KMS-11 (cell line): ENCODE measurements around the gene ESPL1.

ENCODE experiments used
- H2AFZ ChIP-seq: fragments of 200-600 bp; sonication (generic); 2 replicates; pipeline ENCODE4 v1.6.1; 2016; ENCODE audit warnings: antibody characterized with exemption, mixed run types, low read depth
- H3K27ac ChIP-seq: fragments of 200-600 bp; sonication (generic); 2 replicates; pipeline ENCODE4 v1.6.1; 2016; ENCODE audit warnings: mild to moderate bottlenecking, mixed run types
- H3K27me3 ChIP-seq: fragments of 200-600 bp; sonication (generic); 2 replicates; pipeline ENCODE4 v1.6.1; 2017; ENCODE audit warnings: mild to moderate bottlenecking, low read depth, mixed run types, moderate library complexity; ENCODE audit not compliant: insufficient read depth
- H3K36me3 ChIP-seq: fragments of 200-600 bp; sonication (generic); 2 replicates; pipeline ENCODE4 v1.6.1; 2017; ENCODE audit warnings: mild to moderate bottlenecking, mixed run types; ENCODE audit not compliant: insufficient read depth
- H3K4me1 ChIP-seq: fragments of 200-600 bp; sonication (generic); 2 replicates; pipeline ENCODE4 v1.6.1; 2016; ENCODE audit warnings: mild to moderate bottlenecking, low read depth, mixed run types; ENCODE audit not compliant: poor library complexity, severe bottlenecking
- H3K4me2 ChIP-seq: fragments of 200-600 bp; sonication (generic); 2 replicates; pipeline ENCODE4 v1.7.0; 2016; ENCODE audit warnings: mild to moderate bottlenecking, mixed run types
- H3K4me3 ChIP-seq: fragments of 200-600 bp; sonication (generic); IDR thresholded peaks from 2 replicates; pipeline ENCODE4 v1.6.1; 2017; ENCODE audit warnings: low read depth, low read length, mixed read lengths; ENCODE audit not compliant: insufficient read depth
- H3K79me2 ChIP-seq: fragments of 200-600 bp; sonication (generic); 2 replicates; pipeline ENCODE4 v1.6.1; 2016; ENCODE audit warnings: low read depth, mixed run types; ENCODE audit not compliant: insufficient read depth
- H3K9ac ChIP-seq: fragments of 200-600 bp; sonication (generic); 2 replicates; pipeline ENCODE4 v1.6.1; 2016; ENCODE audit warnings: mild to moderate bottlenecking, mixed run types
- H4K20me1 ChIP-seq: fragments of 200-600 bp; sonication (generic); 2 replicates; pipeline ENCODE4 v1.6.1; 2016; ENCODE audit warnings: mild to moderate bottlenecking, mixed run types; ENCODE audit not compliant: insufficient read depth
- CTCF ChIP-seq: fragments of 200-600 bp; sonication (generic); conservative IDR thresholded peaks from 2 replicates; pipeline ENCODE4 v1.6.1; 2017; ENCODE audit warnings: low read depth, mild to moderate bottlenecking, antibody characterized with exemption, low read length, moderate library complexity, mixed read lengths

Gene ESPL1

GRCh38 chr12:53298164-53298563 lies 30.1 kb downstream of the ESPL1 start:
- H3K27ac ChIP-seq, result peak overlapping the region; percentile 70; the same call in 1 of the 2 replicates
- H3K4me2 ChIP-seq, result peak overlapping the region; percentile 94; the same call in 1 of the 2 replicates
- H3K4me3 ChIP-seq, result no peak overlapping the region
- no peak overlapping the region for H2AFZ ChIP-seq
- H3K79me2 ChIP-seq, result peaks cover 60% of the 10 kb centered on the region
- TF ChIP-seq CTCF, result no peak
- H3K9ac ChIP-seq, result no peak overlapping the region
- H3K4me1 ChIP-seq, result peaks cover 74% of the 10 kb centered on the region
- H3K27me3 ChIP-seq, result no peaks in the 10 kb centered on the region
- H4K20me1 ChIP-seq, result no peaks in the 10 kb centered on the region
- H3K36me3 ChIP-seq, result peaks cover 12% of the 10 kb centered on the region; the same call in 1 of the 2 replicates

GRCh38 chr12:53299101-53299453 lies 31.0 kb downstream of the ESPL1 start:
- peak overlapping the region; percentile 94 for H3K4me2 ChIP-seq
- H3K4me3 ChIP-seq, result no peak overlapping the region
- peaks cover 65% of the 10 kb centered on the region for H3K79me2 ChIP-seq
- no peak overlapping the region for H2AFZ ChIP-seq
- peaks cover 79% of the 10 kb centered on the region for H3K4me1 ChIP-seq
- H3K9ac ChIP-seq, result peak overlapping the region; percentile 77; the same call in 1 of the 2 replicates
- no peak for TF ChIP-seq CTCF
- no peaks in the 10 kb centered on the region for H3K27me3 ChIP-seq
- H3K27ac ChIP-seq, result peak overlapping the region; percentile 70
- no peaks in the 10 kb centered on the region for H4K20me1 ChIP-seq
- H3K36me3 ChIP-seq, result peaks cover 12% of the 10 kb centered on the region; the same call in 1 of the 2 replicates

GRCh38 chr12:53299454-53300180 lies 31.5 kb downstream of the ESPL1 start, which contains the start of gene MYG1:
Gene MYG1, plus strand, starts transcription at chr12:53299695. Its CDS starts 43 bp downstream, at chr12:53299738.
- H3K4me1 ChIP-seq, result peaks cover 75% of the 10 kb centered on the region
- H3K9ac ChIP-seq, result peak within 1 kb of the TSS; percentile 77
- peak within 1 kb of the TSS; percentile 70 for H3K27ac ChIP-seq
- H3K36me3 ChIP-seq, result peaks cover 12% of the 10 kb centered on the region; the same call in 1 of the 2 replicates
- TF ChIP-seq CTCF, result peak; percentile 35; the same call in 1 of the 2 replicates
- peak within 1 kb of the TSS; percentile 94 for H3K4me2 ChIP-seq
- peaks cover 65% of the 10 kb centered on the region for H3K79me2 ChIP-seq
- H4K20me1 ChIP-seq, result no peaks in the 10 kb centered on the region
- no peaks in the 10 kb centered on the region for H3K27me3 ChIP-seq
- peak within 1 kb of the TSS; percentile 83 for H3K4me3 ChIP-seq
- peak within 1 kb of the TSS; percentile 62 for H2AFZ ChIP-seq

GRCh38 chr12:53300187-53300586 lies 32.1 kb downstream of the ESPL1 start:
- peak overlapping the region; percentile 83 for H3K4me3 ChIP-seq
- peak overlapping the region; percentile 62 for H2AFZ ChIP-seq
- H3K4me1 ChIP-seq, result peaks cover 69% of the 10 kb centered on the region
- peak overlapping the region; percentile 94 for H3K4me2 ChIP-seq
- H3K36me3 ChIP-seq, result peaks cover 12% of the 10 kb centered on the region; the same call in 1 of the 2 replicates
- no peaks in the 10 kb centered on the region for H3K27me3 ChIP-seq
- peaks cover 65% of the 10 kb centered on the region for H3K79me2 ChIP-seq
- H3K9ac ChIP-seq, result peak overlapping the region; percentile 77
- no peak for TF ChIP-seq CTCF
- peak overlapping the region; percentile 70 for H3K27ac ChIP-seq
- no peaks in the 10 kb centered on the region for H4K20me1 ChIP-seq
